Karpas-422 (cell line): ENCODE results near the gene BMPR1A. TPM values are rescaled to one million over a fixed set of nuclear protein-coding genes. Genes with fewer than 3 reads are reported as not detected.

ENCODE experiments used
- DNase-seq: peaks from one replicate; pipeline ENCODE4 v3.0.0-alpha.2; 2015
- H2AFZ ChIP-seq: fragments of 200-600 bp; sonication (generic); 2 replicates; pipeline ENCODE4 v1.6.1; 2014; ENCODE audit warnings: antibody characterized with exemption, low read length, mixed read lengths
- H3K27ac ChIP-seq: fragments of 200-600 bp; sonication (generic); 2 replicates; pipeline ENCODE4 v1.5.1; 2014; ENCODE audit warnings: mild to moderate bottlenecking, low read length, moderate library complexity
- H3K27me3 ChIP-seq: fragments of 200-600 bp; sonication (generic); 2 replicates; pipeline ENCODE4 v1.6.1; 2014; ENCODE audit warnings: low read length, mixed read lengths
- H3K36me3 ChIP-seq: fragments of 200-600 bp; sonication (generic); 2 replicates; pipeline ENCODE4 v1.6.1; 2014; ENCODE audit warnings: low read length, mixed read lengths; ENCODE audit not compliant: insufficient read depth
- H3K4me1 ChIP-seq: fragments of 200-600 bp; sonication (generic); 2 replicates; pipeline ENCODE4 v1.6.1; 2014; ENCODE audit warnings: mild to moderate bottlenecking, low read length, mixed read lengths
- H3K4me2 ChIP-seq: fragments of 200-600 bp; sonication (generic); 2 replicates; pipeline ENCODE4 v1.6.1; 2014; ENCODE audit warnings: low read length, low read depth, mild to moderate bottlenecking; ENCODE audit not compliant: poor library complexity, severe bottlenecking
- H3K4me3 ChIP-seq: fragments of 200-600 bp; sonication (generic); 2 replicates; pipeline ENCODE4 v1.5.1; 2014; ENCODE audit warnings: mild to moderate bottlenecking, antibody characterized with exemption, low read length, mixed read lengths
- H3K79me2 ChIP-seq: fragments of 200-600 bp; sonication (generic); 2 replicates; pipeline ENCODE4 v1.6.1; 2014; ENCODE audit warnings: mild to moderate bottlenecking, low read length, mixed read lengths
- H3K9ac ChIP-seq: fragments of 200-600 bp; sonication (generic); 2 replicates; pipeline ENCODE4 v1.6.0; 2014; ENCODE audit warnings: low read length
- H3K9me2 ChIP-seq: fragments of 200-600 bp; sonication (generic), shearing (Covaris generic); replicated peaks from 2 replicates; pipeline ENCODE4 v1.6.0; 2014; ENCODE audit warnings: mild to moderate bottlenecking, low read length, moderate library complexity; ENCODE audit not compliant: insufficient read depth
- H3K9me3 ChIP-seq: fragments of 300-700, 200-600 bp; sonication (generic); 2 replicates; pipeline ENCODE4 v1.6.1; 2014; ENCODE audit warnings: low read length, mixed read lengths
- H4K20me1 ChIP-seq: fragments of 200-600 bp; sonication (generic); 2 replicates; pipeline ENCODE4 v1.6.1; 2014; ENCODE audit warnings: mild to moderate bottlenecking, antibody characterized with exemption, low read length, low read depth; ENCODE audit not compliant: insufficient read depth
- total RNA-seq: library from RNA; depleted of rRNA; stranded (reverse); fragments of >200 nt; shearing (Covaris generic); gene quantifications from 2 replicates; pipeline ENCODE4 v1.2.3, GENCODE V29; 2014; ENCODE audit warnings: low replicate concordance

The BMPR1A gene
- total RNA-seq, 1 experiment from 2014 or later, result 2.2 TPM

DNA sequence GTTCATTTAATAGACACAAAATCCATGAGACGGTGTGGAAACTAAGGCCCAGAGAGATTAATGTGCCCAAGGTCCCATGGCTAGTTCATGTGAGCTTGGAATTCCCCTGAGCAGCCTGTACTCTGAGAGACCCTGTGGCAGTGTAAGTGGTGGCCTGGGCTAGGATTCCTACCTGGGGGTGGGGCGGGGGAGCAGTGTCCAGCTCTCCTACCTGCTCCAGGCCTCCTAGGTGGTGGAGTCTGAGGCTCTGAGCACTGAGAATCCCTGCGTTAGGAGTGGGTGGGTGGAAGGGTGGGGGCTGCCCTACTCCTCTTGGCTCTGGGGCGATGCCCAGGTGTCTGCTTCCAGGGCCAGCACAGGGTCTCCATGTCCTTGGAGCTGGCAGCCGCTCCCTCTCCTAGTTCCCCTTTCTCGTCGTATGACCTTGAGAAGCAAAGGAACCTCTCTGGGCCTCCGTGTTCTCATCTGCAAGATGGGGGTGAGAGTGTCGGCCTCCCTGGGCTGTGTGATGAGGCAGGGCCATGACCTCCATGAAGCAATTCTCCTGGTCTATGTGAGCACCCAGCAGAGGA is 204.5 kb downstream of the BMPR1A start:
- DNase-seq, result no peak
- H3K79me2 ChIP-seq, result no peaks in the 10 kb centered on the region
- H3K9me2 ChIP-seq, result no peaks in the 10 kb centered on the region
- H3K4me1 ChIP-seq, result no peaks in the 10 kb centered on the region
- H4K20me1 ChIP-seq, result no peaks in the 10 kb centered on the region
- H2AFZ ChIP-seq, result 0 out of 2 replicates have a peak overlapping the region, but pooled peaks have one; percentile 56
- no peak overlapping the region for H3K9ac ChIP-seq
- H3K4me3 ChIP-seq, result no peak overlapping the region
- H3K4me2 ChIP-seq, result no peak overlapping the region
- no peaks in the 10 kb centered on the region for H3K36me3 ChIP-seq
- H3K27ac ChIP-seq, result no peak overlapping the region
- H3K27me3 ChIP-seq, result no peaks in the 10 kb centered on the region
- no peaks in the 10 kb centered on the region for H3K9me3 ChIP-seq

DNA sequence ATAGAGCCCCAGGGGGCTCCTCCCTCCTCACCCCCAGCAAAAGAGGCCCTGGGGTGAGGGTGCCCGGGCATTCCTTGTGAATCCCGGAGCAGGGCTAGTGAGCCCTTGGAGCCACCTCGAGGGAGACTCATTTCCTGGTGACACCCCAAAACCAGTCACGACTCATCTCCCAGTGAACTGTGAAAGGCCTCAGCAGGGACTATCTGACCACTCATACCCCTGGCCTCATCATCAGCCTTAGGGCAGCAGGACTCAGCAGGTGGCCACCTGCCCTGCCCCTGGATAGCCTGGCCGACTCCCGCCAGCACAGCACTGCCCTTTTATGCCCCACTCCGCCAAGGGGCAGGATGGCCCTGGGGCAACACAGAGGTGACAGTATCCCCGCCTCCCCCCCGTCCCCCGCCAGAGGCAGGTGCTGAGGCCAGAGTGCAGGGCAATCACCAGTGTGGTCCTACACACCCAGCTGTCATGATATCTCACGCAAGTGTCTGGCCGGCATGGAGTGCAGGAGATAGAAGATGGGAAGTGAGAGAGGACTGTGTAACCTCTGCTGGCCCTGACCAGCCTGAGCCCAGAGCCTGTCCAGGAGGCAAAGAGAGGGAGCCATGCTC is 205.2 kb downstream of the BMPR1A start:
- H3K79me2 ChIP-seq, result no peaks in the 10 kb centered on the region
- H3K4me1 ChIP-seq, result no peaks in the 10 kb centered on the region; the same call in none of the 2 replicates
- no peaks in the 10 kb centered on the region for H3K36me3 ChIP-seq
- H3K9ac ChIP-seq, result no peak overlapping the region
- H3K27me3 ChIP-seq, result no peaks in the 10 kb centered on the region
- no peak overlapping the region for H3K4me3 ChIP-seq
- H3K27ac ChIP-seq, result no peak overlapping the region
- no peak for DNase-seq
- no peak overlapping the region for H2AFZ ChIP-seq
- no peaks in the 10 kb centered on the region for H3K9me2 ChIP-seq
- H3K4me2 ChIP-seq, result no peak overlapping the region
- H4K20me1 ChIP-seq, result no peaks in the 10 kb centered on the region
- H3K9me3 ChIP-seq, result no peaks in the 10 kb centered on the region

DNA sequence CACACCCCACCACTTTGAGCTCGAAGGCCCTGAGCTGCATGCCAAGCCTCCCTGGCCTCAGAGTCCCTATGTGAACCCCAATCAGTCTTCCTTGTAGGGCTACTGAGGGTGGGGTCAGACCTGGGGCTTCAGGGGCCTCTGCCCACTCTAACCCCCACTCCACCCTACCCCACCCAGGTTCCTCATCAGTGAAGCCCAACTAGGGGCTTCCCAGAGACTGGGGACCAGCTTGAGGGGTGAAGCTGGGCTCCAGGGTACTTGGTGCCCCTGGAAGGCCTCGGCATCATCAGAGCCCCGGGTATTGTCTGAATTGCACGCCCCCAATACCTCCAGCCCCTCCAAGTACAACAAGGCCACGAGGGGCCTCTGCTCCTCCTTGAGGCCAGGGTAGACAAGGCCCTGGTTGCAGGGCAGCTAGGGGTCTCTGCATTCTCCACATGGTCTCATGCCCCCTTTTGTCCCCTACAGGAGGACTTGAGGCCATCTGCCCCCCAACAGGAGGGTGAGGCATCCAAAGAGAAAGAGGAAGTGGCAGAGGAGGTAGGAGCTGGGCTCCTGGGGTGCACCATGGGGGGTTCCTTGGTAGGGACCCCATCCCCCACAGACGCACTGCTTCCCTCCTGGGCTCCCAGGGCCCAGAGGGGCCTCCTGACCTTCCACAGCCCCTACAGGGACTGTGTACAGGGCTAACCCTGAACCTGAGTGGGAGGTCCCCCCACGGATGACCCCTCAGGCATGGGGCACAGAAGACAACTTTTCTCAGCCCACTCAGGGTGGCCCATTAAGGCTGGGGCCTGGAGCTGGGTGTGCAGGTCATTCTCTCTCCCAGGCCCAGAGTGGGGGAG is 205.9 kb downstream of the BMPR1A start:
- H3K79me2 ChIP-seq, result no peaks in the 10 kb centered on the region
- no peak overlapping the region for H3K4me3 ChIP-seq
- H2AFZ ChIP-seq, result no peak overlapping the region
- no peaks in the 10 kb centered on the region for H3K36me3 ChIP-seq
- no peak overlapping the region for H3K27ac ChIP-seq
- H3K9ac ChIP-seq, result no peak overlapping the region
- H3K4me2 ChIP-seq, result no peak overlapping the region
- DNase-seq, result no peak
- H3K27me3 ChIP-seq, result no peaks in the 10 kb centered on the region
- H4K20me1 ChIP-seq, result no peaks in the 10 kb centered on the region
- H3K4me1 ChIP-seq, result no peaks in the 10 kb centered on the region; the same call in none of the 2 replicates
- no peaks in the 10 kb centered on the region for H3K9me2 ChIP-seq
- no peaks in the 10 kb centered on the region for H3K9me3 ChIP-seq

DNA sequence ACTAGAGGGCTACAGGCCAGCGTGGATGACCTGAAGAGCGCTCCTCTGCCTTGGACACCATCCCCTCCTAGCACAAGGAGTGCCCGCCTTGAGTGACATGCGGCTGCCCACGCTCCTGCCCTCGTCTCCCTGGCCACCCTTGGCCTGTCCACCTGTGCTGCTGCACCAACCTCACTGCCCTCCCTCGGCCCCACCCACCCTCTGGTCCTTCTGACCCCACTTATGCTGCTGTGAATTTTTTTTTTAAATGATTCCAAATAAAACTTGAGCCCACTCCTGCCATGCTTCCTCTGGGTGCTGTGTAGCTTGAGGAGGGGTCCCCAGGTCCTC is 206.5 kb downstream of the BMPR1A start:
- Histone ChIP-seq H3K27ac (no peak overlapping the region), H3K79me2 (no peaks in the 10 kb centered on the region), H3K4me3 (no peak overlapping the region), H4K20me1 (no peaks in the 10 kb centered on the region), H3K4me1 (no peaks in the 10 kb centered on the region; the same call in none of the 2 replicates), H3K4me2 (no peak overlapping the region), H3K9me2 (no peaks in the 10 kb centered on the region), H3K9ac (no peak overlapping the region), H3K9me3 (no peaks in the 10 kb centered on the region), H2AFZ (no peak overlapping the region), H3K27me3 (no peaks in the 10 kb centered on the region), H3K36me3 (no peaks in the 10 kb centered on the region)
- DNase-seq, result no peak

DNA sequence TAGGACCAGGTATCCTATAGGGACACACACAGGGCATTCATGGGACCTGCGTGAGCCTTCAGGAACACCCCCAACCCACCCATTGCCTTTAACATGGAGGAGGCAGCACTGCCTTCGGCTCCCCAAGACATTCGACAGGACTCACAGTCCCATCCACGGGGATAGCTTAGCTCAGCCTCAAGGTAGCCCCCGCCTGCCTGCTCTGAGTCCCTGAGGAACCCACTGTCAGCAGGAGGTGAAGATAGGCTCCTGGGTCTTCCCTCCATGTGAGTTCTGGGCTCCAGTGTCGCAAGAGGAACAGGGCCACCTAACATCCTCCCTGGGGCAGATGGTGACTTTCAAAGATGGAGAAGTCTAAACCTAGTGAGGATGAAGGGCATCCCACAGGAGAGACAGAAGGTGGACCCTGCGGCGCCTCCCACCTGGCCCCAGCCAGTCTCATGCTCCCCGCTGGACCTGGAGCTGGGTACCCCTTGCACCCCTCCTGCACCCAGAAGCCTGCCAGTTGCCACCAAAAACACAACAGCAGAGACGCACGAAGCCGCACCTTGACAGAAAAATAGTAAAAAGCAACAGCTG is 207.0 kb downstream of the BMPR1A start:
- Histone ChIP-seq H3K79me2 (no peaks in the 10 kb centered on the region), H3K9me3 (no peaks in the 10 kb centered on the region), H3K36me3 (no peaks in the 10 kb centered on the region), H3K4me1 (no peaks in the 10 kb centered on the region; the same call in none of the 2 replicates), H3K27me3 (no peaks in the 10 kb centered on the region), H3K9ac (no peak overlapping the region), H3K4me2 (no peak overlapping the region), H4K20me1 (no peaks in the 10 kb centered on the region), H2AFZ (no peak overlapping the region), H3K27ac (no peak overlapping the region), H3K9me2 (no peaks in the 10 kb centered on the region), H3K4me3 (no peak overlapping the region)
- DNase-seq, result no peak

DNA sequence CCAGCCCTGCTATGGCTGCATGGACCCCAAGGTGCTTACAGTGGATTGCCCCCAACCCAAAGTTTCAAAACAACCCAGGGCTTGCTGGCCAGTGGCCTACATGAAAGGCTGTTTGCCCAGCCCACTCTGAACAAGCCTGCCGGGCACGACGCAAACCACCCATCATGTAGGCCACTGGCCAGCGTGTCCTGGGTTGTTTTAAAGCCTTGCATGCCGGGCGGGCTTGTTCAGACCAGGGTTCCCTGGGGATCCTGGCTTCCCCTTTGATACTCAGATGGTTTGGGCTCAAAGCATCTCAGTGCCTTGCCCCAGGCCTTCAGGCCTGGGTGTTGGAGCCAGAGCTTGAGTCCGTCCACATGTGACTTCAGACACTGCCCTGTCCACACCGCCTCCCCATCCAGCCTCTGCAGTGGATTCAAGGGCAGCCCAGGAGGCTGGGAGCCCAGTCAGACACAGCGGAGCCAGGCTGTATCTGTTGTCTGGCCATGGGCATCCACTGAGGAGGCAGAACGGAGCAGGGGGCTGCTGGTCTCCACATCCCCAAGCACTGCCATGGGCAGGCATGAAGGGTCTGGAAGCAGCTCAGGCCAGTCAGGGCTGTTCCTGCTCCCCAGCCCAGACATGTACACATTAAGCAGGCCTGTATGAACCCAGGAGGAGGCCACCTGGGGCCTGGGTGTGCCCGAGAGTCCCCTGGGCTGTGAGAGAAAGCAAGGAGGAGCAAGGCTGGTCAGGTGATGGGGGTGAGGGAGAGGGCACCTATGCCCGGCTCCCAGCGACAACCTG is 207.8 kb downstream of the BMPR1A start:
- Histone ChIP-seq H3K27me3 (no peaks in the 10 kb centered on the region), H3K9ac (no peak overlapping the region), H3K36me3 (no peaks in the 10 kb centered on the region), H3K9me3 (no peaks in the 10 kb centered on the region), H3K79me2 (no peaks in the 10 kb centered on the region), H3K27ac (no peak overlapping the region), H2AFZ (no peak overlapping the region), H3K4me3 (no peak overlapping the region), H3K9me2 (no peaks in the 10 kb centered on the region), H3K4me1 (no peaks in the 10 kb centered on the region; the same call in none of the 2 replicates), H3K4me2 (no peak overlapping the region), H4K20me1 (no peaks in the 10 kb centered on the region)
- DNase-seq, result no peak

DNA sequence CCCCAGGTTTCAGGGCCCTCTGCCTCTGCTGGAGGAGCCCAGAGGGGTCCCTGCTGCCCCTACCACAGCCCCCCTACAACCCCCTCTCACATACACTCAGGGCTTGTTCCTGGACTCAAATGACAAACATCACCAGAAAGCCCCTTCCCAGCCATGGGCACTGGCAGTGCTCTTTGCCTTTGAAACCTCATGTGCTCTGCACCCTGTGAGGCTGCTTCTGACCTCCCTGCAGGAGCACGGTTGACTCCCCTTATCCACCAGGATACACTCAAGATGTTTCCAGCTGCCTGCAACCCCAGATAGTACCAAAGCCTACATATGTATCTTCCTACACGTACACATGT is 208.4 kb downstream of the BMPR1A start:
- Histone ChIP-seq H3K9me3 (no peaks in the 10 kb centered on the region), H3K4me2 (no peak overlapping the region), H3K79me2 (no peaks in the 10 kb centered on the region), H3K4me3 (no peak overlapping the region), H2AFZ (no peak overlapping the region), H3K36me3 (no peaks in the 10 kb centered on the region), H3K27ac (no peak overlapping the region), H3K4me1 (no peaks in the 10 kb centered on the region; the same call in none of the 2 replicates), H4K20me1 (no peaks in the 10 kb centered on the region), H3K27me3 (no peaks in the 10 kb centered on the region), H3K9ac (no peak overlapping the region), H3K9me2 (no peaks in the 10 kb centered on the region)
- no peak for DNase-seq
